ENCODE results near the gene GREM2. TPM values are rescaled to one million over a fixed set of nuclear protein-coding genes. Genes with fewer than 3 reads are reported as not detected.

GREM2 gene
- total RNA-seq, 4 donors from 2014 or later: 0.22 TPM; not detected in 3

GRCh38 chr1:240496356-240496755 lies 115.6 kb downstream of the GREM2 start:
- TF ChIP-seq CTCF (IDR thresholded peaks at IDR 0.05; ENCODE audit: low read depth): no peak

DNA sequence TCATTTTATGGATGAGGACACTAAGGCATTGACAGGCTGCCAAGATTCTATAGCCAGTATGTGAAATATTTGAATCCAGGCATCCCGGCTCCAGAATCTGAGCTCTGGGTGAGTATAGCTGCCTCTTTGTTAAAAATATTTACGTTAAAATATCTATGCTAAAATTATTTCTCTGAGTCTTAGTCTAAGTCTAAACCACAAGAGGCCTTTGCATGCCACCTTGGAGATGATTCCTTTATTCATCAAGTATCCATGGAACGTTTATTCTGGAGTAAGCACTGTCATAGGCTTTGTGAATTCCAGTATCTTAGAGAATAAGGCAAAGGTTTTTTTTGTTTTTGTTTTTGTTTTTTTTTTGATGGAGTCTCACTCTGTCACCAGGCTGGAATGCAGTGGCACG lies 116.4 kb downstream of the GREM2 start:
- no peak for TF ChIP-seq CTCF (IDR thresholded peaks at IDR 0.05; ENCODE audit: low read depth)

DNA sequence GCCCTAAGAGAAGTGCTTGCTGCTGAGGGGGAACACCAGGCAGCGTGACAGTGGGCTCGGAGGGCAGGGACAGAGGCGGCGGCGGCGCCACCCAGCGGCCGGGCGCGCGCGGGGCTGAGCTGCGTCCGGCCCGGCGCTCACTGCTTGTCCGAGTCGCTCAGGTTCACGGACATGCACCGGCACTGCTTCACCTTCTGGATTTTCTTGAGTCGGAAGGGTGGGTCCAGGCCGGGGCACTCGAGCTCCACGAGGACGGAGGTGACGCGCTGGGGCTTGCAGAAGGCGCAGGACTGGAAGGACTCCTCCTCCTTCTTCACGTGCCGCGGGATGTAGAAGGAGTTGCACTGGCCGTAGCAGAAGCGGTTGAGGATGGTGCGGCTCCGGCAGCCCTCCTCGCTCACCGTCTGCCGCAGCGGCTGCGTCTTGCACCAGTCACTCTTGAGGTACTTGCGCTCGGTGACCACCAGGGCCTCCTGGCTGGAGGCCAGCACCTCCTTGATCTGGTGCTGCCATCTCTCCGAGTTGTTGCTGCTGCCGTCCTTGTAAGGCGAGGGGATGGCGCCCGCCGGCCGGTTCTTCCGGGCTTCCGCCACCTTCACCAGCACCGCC lies 119.0 kb downstream of the GREM2 start:
- no peak for TF ChIP-seq CTCF (IDR thresholded peaks at IDR 0.05; ENCODE audit: low read depth)

DNA sequence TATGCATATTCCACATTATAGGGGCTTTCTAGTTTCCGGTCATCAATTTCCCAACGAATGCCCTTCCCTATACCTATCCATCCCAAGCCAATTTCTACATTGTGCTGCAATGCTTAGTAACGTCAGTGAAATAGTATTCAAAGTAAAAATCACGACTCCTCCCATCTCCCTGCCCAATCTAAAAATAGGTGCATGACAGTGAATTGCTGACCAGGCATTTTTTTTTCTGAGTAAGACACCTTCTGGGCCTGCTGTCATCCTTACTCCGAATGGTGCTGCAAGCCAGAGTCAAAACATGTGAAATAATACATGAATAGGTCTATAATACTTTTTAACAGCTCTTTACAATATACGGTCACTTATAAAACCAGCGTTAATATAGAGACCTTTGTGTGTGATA lies 120.2 kb downstream of the GREM2 start:
- TF ChIP-seq CTCF (IDR thresholded peaks at IDR 0.05; ENCODE audit: low read depth): no peak

GRCh38 chr1:240491156-240491555 lies 120.8 kb downstream of the GREM2 start:
- no peak for TF ChIP-seq CTCF (IDR thresholded peaks at IDR 0.05; ENCODE audit: low read depth)

- TF ChIP-seq CTCF (IDR thresholded peaks at IDR 0.05; ENCODE audit: low read depth): no peak
Observed at GRCh38 chr1:240487493-240487892, 124.5 kb downstream of the GREM2 start.

DNA sequence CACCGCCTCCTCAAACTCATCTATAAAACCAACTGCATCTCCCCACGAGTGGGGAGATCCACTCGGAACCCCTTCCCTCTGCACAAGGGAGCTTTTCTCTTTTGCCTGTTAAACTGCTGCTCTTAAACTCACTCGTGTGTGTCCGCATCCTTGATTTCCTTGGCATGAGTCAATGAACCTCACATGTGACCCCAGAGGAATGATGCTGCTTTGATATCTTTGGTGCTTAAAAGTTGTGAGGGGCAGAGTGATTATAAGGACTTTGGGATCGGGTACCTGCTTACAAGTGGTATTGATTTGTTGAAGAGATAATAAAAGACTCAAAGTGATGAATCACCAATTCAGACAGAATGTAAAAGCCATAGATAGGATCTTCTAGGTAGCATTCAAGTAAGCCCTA lies 125.3 kb downstream of the GREM2 start:
- TF ChIP-seq CTCF (IDR thresholded peaks at IDR 0.05; ENCODE audit: low read depth): no peak

Measured in subcutaneous adipose tissue (tissue), 4 donors.